Measurements from ENCODE around the gene DNAH3. TPM values are rescaled to one million over a fixed set of nuclear protein-coding genes. Genes with fewer than 3 reads are reported as not detected.

Gene DNAH3
- total RNA-seq, 1 donor from 2014 or later, result 1.0 TPM

DNA sequence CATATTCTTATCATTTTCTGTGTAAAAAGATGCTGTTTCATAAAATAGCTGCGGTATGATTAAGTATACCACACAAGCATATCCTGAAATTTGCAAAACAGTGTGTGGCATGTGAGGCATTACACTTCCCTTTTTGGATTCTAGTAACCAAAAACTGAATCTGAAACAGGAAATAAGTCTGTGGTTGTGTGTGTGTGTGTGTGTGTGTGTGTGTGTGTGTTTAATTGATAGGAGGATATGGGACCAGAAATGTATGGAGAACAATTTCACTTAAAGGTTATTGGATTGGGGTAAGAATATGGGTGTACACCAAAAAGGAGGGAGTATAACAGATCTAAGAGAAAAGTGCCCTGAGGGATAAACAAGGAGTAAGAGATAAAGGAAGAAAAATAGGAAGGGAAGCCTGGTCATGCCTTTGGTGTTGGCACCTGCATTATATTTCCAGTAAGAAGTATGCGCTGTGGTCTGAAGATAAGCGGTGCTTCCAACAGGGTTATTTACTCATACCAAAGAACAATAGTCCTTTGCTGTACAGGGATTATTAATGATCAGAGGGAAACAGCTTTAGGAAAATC is 246.1 kb downstream of the DNAH3 start:
- no peak overlapping the region for H3K4me3 ChIP-seq (ENCODE audit: low read length in 3 of 3)
- peak overlapping the region in 1 of 3 donors; percentile 18 for H3K9ac ChIP-seq (ENCODE audit: low read depth in 1 of 3, low read length in 3 of 3)
- peaks cover 0 to 1% (median 0%) of the 10 kb centered on the region in 3 donors for H3K36me3 ChIP-seq (ENCODE audit: control insufficient read depth in 3 of 3, insufficient read depth in 3 of 3, low read length in 3 of 3)
- H3K27me3 ChIP-seq (ENCODE audit: control insufficient read depth in 3 of 3, insufficient read depth in 3 of 3, low read length in 3 of 3), result no peaks in the 10 kb centered on the region
- H3K4me1 ChIP-seq (ENCODE audit: control insufficient read depth in 3 of 3, insufficient read depth in 3 of 3, low read length in 3 of 3), result peaks cover 39 to 65% (median 54%) of the 10 kb centered on the region in 3 donors
- peak overlapping the region; percentile 81 for H3K27ac ChIP-seq (ENCODE audit: low read depth, low read length)
- no peaks in the 10 kb centered on the region for H3K9me3 ChIP-seq (ENCODE audit: control insufficient read depth in 3 of 3, low read length in 3 of 3)

DNA sequence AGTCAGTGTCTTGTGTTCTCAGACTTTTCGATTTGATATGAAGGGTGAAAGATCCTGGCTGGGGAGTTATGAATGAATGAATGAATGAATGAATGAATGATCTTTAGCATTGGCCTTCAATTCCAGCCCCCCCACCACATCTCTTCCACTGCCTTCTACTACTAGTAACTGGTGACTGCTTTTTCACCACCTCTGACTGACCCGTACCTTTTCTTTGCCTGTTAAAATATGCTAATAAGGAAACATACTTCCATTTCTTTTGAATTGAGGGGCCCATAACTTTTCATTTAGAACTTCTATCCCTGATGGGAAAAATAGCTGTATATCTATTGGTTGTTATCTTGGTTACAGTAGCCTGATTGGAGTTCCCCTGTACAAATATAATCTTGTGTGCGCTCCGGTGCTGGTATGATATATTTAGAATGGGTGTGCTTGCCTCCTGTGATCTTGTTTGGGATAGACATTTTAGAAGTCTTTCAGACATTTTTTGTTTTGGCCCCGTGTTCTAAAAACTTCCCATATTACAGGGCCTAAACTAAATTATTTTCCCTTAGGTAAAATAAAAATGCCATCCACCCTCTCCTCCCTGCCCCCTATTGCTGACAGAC is 246.6 kb downstream of the DNAH3 start:
- Histone ChIP-seq H3K27me3 (ENCODE audit: control insufficient read depth in 3 of 3, insufficient read depth in 3 of 3, low read length in 3 of 3) (no peaks in the 10 kb centered on the region), H3K4me3 (ENCODE audit: low read length in 3 of 3) (no peak overlapping the region), H3K9me3 (ENCODE audit: control insufficient read depth in 3 of 3, low read length in 3 of 3) (no peaks in the 10 kb centered on the region), H3K27ac (ENCODE audit: low read depth, low read length) (peak overlapping the region; percentile 81), H3K9ac (ENCODE audit: low read depth in 1 of 3, low read length in 3 of 3) (peak overlapping the region in 1 of 3 donors; percentile 18), H3K4me1 (ENCODE audit: control insufficient read depth in 3 of 3, insufficient read depth in 3 of 3, low read length in 3 of 3) (peaks cover 45 to 71% (median 57%) of the 10 kb centered on the region in 3 donors), H3K36me3 (ENCODE audit: control insufficient read depth in 3 of 3, insufficient read depth in 3 of 3, low read length in 3 of 3) (peaks cover 0 to 1% (median 0%) of the 10 kb centered on the region in 3 donors)

DNA sequence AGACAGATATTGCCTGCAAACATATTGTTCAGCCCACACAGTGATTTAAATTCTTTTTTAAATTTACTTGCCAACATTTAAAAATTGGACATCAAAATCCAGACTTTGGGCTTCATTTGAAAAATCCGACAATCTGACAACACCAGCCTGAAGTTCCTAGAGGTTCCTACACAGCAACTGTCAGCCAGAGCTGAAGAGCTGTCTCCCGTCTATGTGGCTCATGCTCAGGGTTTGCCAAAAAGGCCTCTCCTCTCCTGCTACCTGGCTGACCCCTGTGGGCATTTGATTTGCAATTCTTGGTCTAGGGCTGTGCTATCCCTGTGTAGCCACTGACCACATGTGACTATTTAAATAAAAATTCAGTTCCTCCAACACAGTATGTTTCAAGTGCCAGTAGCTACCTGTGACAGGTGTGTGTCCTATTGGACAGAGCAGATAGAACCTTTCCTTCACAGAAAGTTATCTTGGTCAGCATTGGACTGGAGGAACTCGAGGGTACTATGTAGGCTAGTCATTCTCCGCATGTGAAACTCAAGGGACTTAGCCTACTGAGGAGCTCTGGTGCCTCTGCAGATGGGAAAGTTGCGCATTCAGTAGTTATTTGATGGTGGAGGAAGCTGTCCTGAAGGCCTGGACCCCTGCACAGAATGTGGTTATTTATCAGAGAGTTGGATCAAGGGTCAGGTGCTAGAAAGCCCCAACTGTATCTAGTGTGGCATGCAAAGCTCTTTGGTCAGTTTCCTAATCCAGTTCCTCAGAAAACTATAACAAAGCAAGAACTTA is 247.3 kb downstream of the DNAH3 start:
- peak overlapping the region; percentile 81 for H3K27ac ChIP-seq (ENCODE audit: low read depth, low read length)
- H3K9ac ChIP-seq (ENCODE audit: low read depth in 1 of 3, low read length in 3 of 3), result peak overlapping the region in 1 of 3 donors; percentile 33
- H3K9me3 ChIP-seq (ENCODE audit: control insufficient read depth in 3 of 3, low read length in 3 of 3), result no peaks in the 10 kb centered on the region
- H3K27me3 ChIP-seq (ENCODE audit: control insufficient read depth in 3 of 3, insufficient read depth in 3 of 3, low read length in 3 of 3), result no peaks in the 10 kb centered on the region
- no peak overlapping the region for H3K4me3 ChIP-seq (ENCODE audit: low read length in 3 of 3)
- peaks cover 47 to 77% (median 61%) of the 10 kb centered on the region in 3 donors for H3K4me1 ChIP-seq (ENCODE audit: control insufficient read depth in 3 of 3, insufficient read depth in 3 of 3, low read length in 3 of 3)
- H3K36me3 ChIP-seq (ENCODE audit: control insufficient read depth in 3 of 3, insufficient read depth in 3 of 3, low read length in 3 of 3), result peaks cover 0 to 1% (median 0%) of the 10 kb centered on the region in 3 donors

DNA sequence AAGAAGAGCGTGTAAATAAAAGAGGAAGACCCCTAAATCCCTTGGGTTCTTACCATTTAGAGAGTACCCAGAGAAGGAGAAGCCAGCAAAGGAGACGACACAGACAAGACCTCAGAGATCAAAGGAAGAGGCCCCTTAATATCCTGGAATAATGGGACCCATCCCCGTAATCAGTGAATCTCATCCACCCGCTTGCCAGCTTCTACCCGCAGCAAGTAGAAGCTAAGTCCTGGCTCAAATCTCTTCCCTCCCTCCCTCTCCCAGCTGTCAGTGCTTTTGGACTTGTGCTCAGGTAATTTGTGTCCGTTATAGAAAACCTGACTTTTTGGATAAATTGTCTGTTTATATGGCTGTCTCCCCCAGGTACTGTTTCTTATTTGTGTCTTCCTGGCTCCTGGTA is 248.2 kb downstream of the DNAH3 start:
- Histone ChIP-seq H3K27me3 (ENCODE audit: control insufficient read depth in 3 of 3, insufficient read depth in 3 of 3, low read length in 3 of 3) (no peaks in the 10 kb centered on the region), H3K4me3 (ENCODE audit: low read length in 3 of 3) (no peak overlapping the region), H3K27ac (ENCODE audit: low read depth, low read length) (peak overlapping the region; percentile 98), H3K4me1 (ENCODE audit: control insufficient read depth in 3 of 3, insufficient read depth in 3 of 3, low read length in 3 of 3) (peaks cover 46 to 83% (median 64%) of the 10 kb centered on the region in 3 donors), H3K9ac (ENCODE audit: low read depth in 1 of 3, low read length in 3 of 3) (no peak overlapping the region), H3K36me3 (ENCODE audit: control insufficient read depth in 3 of 3, insufficient read depth in 3 of 3, low read length in 3 of 3) (peaks cover 0 to 5% (median 0%) of the 10 kb centered on the region in 3 donors), H3K9me3 (ENCODE audit: control insufficient read depth in 3 of 3, low read length in 3 of 3) (no peaks in the 10 kb centered on the region)

DNA sequence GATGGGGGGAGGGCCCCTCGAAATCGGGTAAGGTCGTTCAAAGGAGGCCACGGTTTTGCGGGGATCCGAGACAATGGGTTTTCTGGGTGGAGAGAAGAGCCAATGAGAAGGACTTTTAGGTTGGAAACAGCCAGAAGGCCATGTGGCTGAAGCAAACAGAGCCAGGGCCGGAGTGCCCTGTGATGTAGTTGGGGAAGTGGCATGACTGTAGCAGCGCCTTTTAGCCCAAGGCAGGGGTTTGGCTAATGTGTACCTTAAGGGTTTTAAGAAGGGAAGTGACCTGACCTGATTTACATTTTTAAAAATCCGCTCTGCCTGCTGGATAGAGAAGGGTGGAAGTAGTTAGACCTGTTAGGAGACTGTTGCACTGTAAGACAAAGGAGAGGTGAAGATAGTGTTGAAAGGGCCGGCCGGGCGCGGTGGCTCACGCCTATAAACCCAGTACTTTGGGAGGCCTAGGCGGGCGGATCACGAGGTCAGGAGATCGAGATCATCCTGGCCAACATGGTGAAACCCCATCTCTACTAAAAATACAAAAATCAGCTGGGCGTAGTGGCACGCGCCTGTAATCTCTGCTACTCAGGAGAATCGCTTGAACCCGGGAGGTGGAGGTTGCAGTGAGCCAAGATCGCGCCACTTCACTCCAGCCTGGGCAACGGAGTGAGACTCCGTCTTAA is 249.1 kb downstream of the DNAH3 start:
- Histone ChIP-seq H3K27me3 (ENCODE audit: control insufficient read depth in 3 of 3, insufficient read depth in 3 of 3, low read length in 3 of 3) (no peaks in the 10 kb centered on the region), H3K9me3 (ENCODE audit: control insufficient read depth in 3 of 3, low read length in 3 of 3) (no peaks in the 10 kb centered on the region), H3K9ac (ENCODE audit: low read depth in 1 of 3, low read length in 3 of 3) (peak overlapping the region; percentile 90 to 96 (median 91)), H3K36me3 (ENCODE audit: control insufficient read depth in 3 of 3, insufficient read depth in 3 of 3, low read length in 3 of 3) (peaks cover 0 to 10% (median 3%) of the 10 kb centered on the region in 3 donors), H3K27ac (ENCODE audit: low read depth, low read length) (peak overlapping the region; percentile 98), H3K4me3 (ENCODE audit: low read length in 3 of 3) (peak overlapping the region; percentile 87 to 92 (median 89)), H3K4me1 (ENCODE audit: control insufficient read depth in 3 of 3, insufficient read depth in 3 of 3, low read length in 3 of 3) (peaks cover 42 to 81% (median 56%) of the 10 kb centered on the region in 3 donors)

DNA sequence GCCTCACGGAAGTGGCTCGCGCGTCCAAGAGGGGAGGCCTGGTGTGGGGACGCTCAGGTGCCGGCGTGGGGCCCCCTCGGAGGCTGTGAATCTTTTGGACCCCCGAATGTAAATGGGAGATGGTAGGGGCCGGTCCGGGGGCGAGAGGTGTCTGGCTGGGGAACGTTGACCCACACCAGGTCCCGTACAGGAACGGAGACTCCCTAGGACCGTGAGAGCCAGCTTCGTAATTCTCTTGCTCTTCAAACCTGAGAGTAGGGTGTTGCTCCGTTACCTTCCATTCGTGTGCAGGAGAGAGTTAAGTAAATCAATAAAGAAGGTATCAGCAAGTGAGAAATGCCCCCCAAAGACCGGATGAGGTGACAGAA is 249.6 kb downstream of the DNAH3 start:
- Histone ChIP-seq H3K4me1 (ENCODE audit: control insufficient read depth in 3 of 3, insufficient read depth in 3 of 3, low read length in 3 of 3) (peaks cover 39 to 75% (median 51%) of the 10 kb centered on the region in 3 donors), H3K9ac (ENCODE audit: low read depth in 1 of 3, low read length in 3 of 3) (peak overlapping the region; percentile 90 to 96 (median 91)), H3K9me3 (ENCODE audit: control insufficient read depth in 3 of 3, low read length in 3 of 3) (no peaks in the 10 kb centered on the region), H3K36me3 (ENCODE audit: control insufficient read depth in 3 of 3, insufficient read depth in 3 of 3, low read length in 3 of 3) (peaks cover 0 to 10% (median 3%) of the 10 kb centered on the region in 3 donors), H3K27me3 (ENCODE audit: control insufficient read depth in 3 of 3, insufficient read depth in 3 of 3, low read length in 3 of 3) (no peaks in the 10 kb centered on the region), H3K27ac (ENCODE audit: low read depth, low read length) (peak overlapping the region; percentile 98), H3K4me3 (ENCODE audit: low read length in 3 of 3) (peak overlapping the region; percentile 87 to 92 (median 89))

DNA sequence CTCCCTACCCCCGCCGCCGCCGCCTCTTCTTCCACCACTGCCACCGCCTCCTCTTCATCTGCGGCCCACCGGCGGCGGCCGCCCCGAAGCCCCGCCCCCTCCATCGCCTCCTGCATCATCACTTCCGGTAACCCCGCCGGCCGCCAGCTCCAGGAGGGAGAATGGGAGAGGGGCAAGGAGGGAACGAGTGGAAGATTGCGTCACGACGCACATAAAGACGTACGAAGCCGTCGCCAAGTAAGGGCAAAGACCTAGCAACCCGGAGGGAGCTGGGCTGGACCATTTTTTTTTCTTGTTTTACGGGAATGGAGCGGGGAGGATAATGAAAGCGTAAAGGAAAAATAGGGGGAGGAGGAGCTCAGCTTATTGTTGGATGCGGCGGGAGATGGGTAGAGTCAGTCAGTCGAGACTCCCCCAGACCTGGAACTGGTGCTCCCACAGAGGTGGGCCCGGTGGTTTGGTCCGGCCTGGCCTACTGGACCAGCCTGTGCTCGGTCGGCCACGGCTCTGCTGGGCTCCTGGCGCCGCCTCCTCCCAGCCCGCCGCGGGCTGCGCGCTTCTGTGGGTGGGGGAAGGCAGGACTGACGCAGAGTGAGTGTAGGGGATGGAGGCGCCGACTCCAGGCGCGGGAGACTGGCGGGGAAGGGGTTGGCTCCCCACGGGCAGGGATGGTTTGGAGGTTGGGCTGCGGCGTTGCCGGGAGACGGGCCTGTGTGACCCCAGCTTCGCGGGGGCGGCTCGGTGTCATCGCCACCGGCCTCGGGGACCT is 250.2 kb downstream of the DNAH3 start, which contains the start of the genes DCUN1D3 and LYRM1:
TSS of gene DCUN1D3 (minus strand) at position 60 of the 769 bp plus-strand sequence. CDS start 37,820 bp downstream, outside the sequence.
TSS of gene LYRM1 (plus strand) at position 473 of the 769 bp plus-strand sequence. CDS start 14,785 bp downstream, outside the sequence.
- Histone ChIP-seq H3K36me3 (ENCODE audit: control insufficient read depth in 3 of 3, insufficient read depth in 3 of 3, low read length in 3 of 3) (peaks cover 0 to 10% (median 3%) of the 10 kb centered on the region in 3 donors), H3K4me1 (ENCODE audit: control insufficient read depth in 3 of 3, insufficient read depth in 3 of 3, low read length in 3 of 3) (peaks cover 36 to 70% (median 46%) of the 10 kb centered on the region in 3 donors), H3K4me3 (ENCODE audit: low read length in 3 of 3) (peak within 1 kb of the TSS; percentile 87 to 92 (median 89)), H3K9ac (ENCODE audit: low read depth in 1 of 3, low read length in 3 of 3) (peak within 1 kb of the TSS; percentile 90 to 96 (median 91)), H3K27ac (ENCODE audit: low read depth, low read length) (peak within 1 kb of the TSS; percentile 98), H3K27me3 (ENCODE audit: control insufficient read depth in 3 of 3, insufficient read depth in 3 of 3, low read length in 3 of 3) (no peaks in the 10 kb centered on the region), H3K9me3 (ENCODE audit: control insufficient read depth in 3 of 3, low read length in 3 of 3) (no peaks in the 10 kb centered on the region)

DNA sequence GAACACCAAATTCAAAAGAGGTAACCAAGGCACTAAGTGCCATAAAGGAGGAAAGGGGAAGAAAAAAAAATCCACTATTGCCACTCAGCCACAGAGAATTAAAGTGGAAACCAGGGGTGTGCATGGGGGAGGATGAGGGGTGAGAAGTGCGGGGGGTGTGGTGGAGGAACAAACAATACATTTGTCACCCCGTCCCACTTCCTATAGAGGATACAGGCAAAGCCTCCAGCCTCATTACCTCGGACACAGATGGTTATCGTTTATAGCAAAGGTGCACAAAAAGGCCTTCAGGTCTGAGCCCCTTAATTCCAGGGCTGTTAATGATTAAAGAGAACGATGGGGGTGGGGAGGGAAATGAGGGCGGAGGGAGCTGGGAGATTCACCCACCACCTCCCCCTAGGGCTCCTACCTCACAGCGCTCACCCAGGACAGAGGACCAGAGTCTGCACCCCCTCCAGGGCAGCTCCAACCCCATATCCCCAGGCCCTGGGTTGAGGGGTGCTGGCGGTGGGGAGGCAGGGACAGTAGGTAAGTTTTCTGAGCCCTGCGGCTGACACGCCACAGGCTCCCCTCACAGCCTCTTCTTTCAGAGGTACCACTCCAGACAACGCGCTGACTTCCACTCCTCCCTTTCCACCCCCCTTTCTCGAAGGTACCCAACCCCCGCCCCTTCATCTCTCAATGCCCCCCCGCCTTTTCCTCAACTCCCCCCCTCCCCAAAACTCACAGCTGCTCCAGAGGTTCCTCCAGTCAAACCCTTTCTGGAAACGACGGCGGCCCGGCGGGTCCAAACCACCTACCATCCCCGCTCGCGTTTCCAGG is 251.0 kb downstream of the DNAH3 start:
- peak overlapping the region; percentile 98 for H3K27ac ChIP-seq (ENCODE audit: low read depth, low read length)
- H3K36me3 ChIP-seq (ENCODE audit: control insufficient read depth in 3 of 3, insufficient read depth in 3 of 3, low read length in 3 of 3), result peaks cover 0 to 13% (median 3%) of the 10 kb centered on the region in 3 donors
- peaks cover 34 to 62% (median 39%) of the 10 kb centered on the region in 3 donors for H3K4me1 ChIP-seq (ENCODE audit: control insufficient read depth in 3 of 3, insufficient read depth in 3 of 3, low read length in 3 of 3)
- no peaks in the 10 kb centered on the region for H3K9me3 ChIP-seq (ENCODE audit: control insufficient read depth in 3 of 3, low read length in 3 of 3)
- peak overlapping the region; percentile 85 to 92 (median 87) for H3K4me3 ChIP-seq (ENCODE audit: low read length in 3 of 3)
- peak overlapping the region; percentile 82 to 90 (median 85) for H3K9ac ChIP-seq (ENCODE audit: low read depth in 1 of 3, low read length in 3 of 3)
- H3K27me3 ChIP-seq (ENCODE audit: control insufficient read depth in 3 of 3, insufficient read depth in 3 of 3, low read length in 3 of 3), result no peaks in the 10 kb centered on the region
